DND-41 (cell line): ENCODE measurements around the gene KMT5C.

Source experiments
- ATAC-seq: fragments of 200-7000 bp; cut with Tn5 transposase; 3 replicates; pipeline ENCODE4 v1.9.1; 2021; ENCODE audit warnings: low read depth; ENCODE audit not compliant: insufficient read depth
- DNase-seq: peaks from one replicate; pipeline ENCODE4 v3.0.0-alpha.2; 2020
- H2AFZ ChIP-seq: 2 replicates; pipeline ENCODE4 v1.6.0; 2012; ENCODE audit warnings: low read depth, low read length
- H3K27ac ChIP-seq: 2 replicates; pipeline ENCODE4 v1.5.1; 2012; ENCODE audit warnings: low read length, inconsistent platforms
- H3K27me3 ChIP-seq: fragments of 200-600 bp; sonication (generic); 2 replicates; pipeline ENCODE4 v1.6.0; 2012; ENCODE audit warnings: low read length, mild to moderate bottlenecking, inconsistent platforms; ENCODE audit not compliant: insufficient read depth, poor library complexity
- H3K36me3 ChIP-seq: 2 replicates; pipeline ENCODE4 v1.5.1; 2012; ENCODE audit warnings: low read length, inconsistent platforms; ENCODE audit not compliant: insufficient read depth
- H3K4me1 ChIP-seq: 2 replicates; pipeline ENCODE4 v1.5.1; 2012; ENCODE audit warnings: mild to moderate bottlenecking, low read length; ENCODE audit not compliant: insufficient read depth
- H3K4me2 ChIP-seq: 2 replicates; pipeline ENCODE4 v1.6.0; 2012; ENCODE audit warnings: mild to moderate bottlenecking, moderate library complexity, low read length, inconsistent platforms; ENCODE audit not compliant: insufficient read depth
- H3K4me3 ChIP-seq, 2 experiments: fragments of 200-600 bp in 1 of 2; shearing (Covaris generic) in 1 of 2; 2 replicates each; pipeline ENCODE4 v1.5.1; 2012 to 2016; ENCODE audit warnings: inconsistent platforms in 2 of 2, low read length in 2 of 2, mild to moderate bottlenecking in 2 of 2, low read depth in 1 of 2, moderate library complexity in 1 of 2
- H3K79me2 ChIP-seq: 2 replicates; pipeline ENCODE4 v1.6.0; 2012; ENCODE audit warnings: low read length, inconsistent platforms; ENCODE audit not compliant: insufficient read depth
- H3K9ac ChIP-seq: 2 replicates; pipeline ENCODE4 v1.6.0; 2012; ENCODE audit warnings: low read depth, mild to moderate bottlenecking, inconsistent platforms, low read length, moderate library complexity
- H3K9me3 ChIP-seq: 2 replicates; pipeline ENCODE4 v1.5.1; 2012; ENCODE audit warnings: low read length, moderate library complexity, mild to moderate bottlenecking, inconsistent platforms; ENCODE audit not compliant: insufficient read depth, severe bottlenecking
- H4K20me1 ChIP-seq: 2 replicates; pipeline ENCODE4 v1.6.0; 2012; ENCODE audit warnings: low read length; ENCODE audit not compliant: insufficient read depth
- EZH2 ChIP-seq: IDR thresholded peaks from 3 replicates; pipeline ENCODE4 v1.6.1; 2012; ENCODE audit warnings: borderline replicate concordance, low read depth, mild to moderate bottlenecking, moderate library complexity, low read length, inconsistent platforms; ENCODE audit not compliant: severe bottlenecking
- TF ChIP-seq, protein P1 (sequence below): IDR thresholded peaks from 2 replicates; pipeline ENCODE4 v1.5.1; 2012; ENCODE audit warnings: borderline replicate concordance, low read length, moderate library complexity, mild to moderate bottlenecking; ENCODE audit not compliant: poor library complexity, severe bottlenecking; ENCODE audit errors: extremely low read depth

Gene KMT5C

DNA sequence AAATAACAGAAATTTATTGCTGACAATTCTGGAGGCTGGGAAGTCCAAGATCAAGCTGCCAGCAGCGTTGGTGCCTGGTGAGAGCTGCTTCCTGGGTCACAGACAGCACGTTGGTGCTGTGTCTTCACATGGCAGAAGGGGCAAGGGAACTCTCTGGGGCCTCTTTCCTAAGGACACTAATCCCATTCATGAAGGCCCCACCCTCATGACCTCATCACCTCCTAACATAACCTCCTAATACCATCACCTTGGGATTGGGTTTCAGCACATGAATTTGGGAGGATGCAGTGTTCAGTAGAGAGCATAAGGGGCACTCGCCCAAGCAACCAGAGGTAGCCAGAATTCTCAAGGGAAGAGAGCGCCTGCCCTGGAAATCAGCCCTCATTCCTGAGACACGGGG is 30.2 kb upstream of the KMT5C start:
- ATAC-seq = no peak
- Histone ChIP-seq H3K27me3 (no peaks in the 10 kb centered on the region), H3K79me2 (no peaks in the 10 kb centered on the region), H3K4me1 (no peaks in the 10 kb centered on the region), H4K20me1 (no peaks in the 10 kb centered on the region), H3K36me3 (peaks cover 25% of the 10 kb centered on the region), H3K27ac (no peak overlapping the region), H2AFZ (no peak overlapping the region), H3K4me2 (no peak overlapping the region), H3K9me3 (no peaks in the 10 kb centered on the region), H3K4me3 (no peak overlapping the region), H3K9ac (no peak overlapping the region)
- TF ChIP-seq, protein P1, sequence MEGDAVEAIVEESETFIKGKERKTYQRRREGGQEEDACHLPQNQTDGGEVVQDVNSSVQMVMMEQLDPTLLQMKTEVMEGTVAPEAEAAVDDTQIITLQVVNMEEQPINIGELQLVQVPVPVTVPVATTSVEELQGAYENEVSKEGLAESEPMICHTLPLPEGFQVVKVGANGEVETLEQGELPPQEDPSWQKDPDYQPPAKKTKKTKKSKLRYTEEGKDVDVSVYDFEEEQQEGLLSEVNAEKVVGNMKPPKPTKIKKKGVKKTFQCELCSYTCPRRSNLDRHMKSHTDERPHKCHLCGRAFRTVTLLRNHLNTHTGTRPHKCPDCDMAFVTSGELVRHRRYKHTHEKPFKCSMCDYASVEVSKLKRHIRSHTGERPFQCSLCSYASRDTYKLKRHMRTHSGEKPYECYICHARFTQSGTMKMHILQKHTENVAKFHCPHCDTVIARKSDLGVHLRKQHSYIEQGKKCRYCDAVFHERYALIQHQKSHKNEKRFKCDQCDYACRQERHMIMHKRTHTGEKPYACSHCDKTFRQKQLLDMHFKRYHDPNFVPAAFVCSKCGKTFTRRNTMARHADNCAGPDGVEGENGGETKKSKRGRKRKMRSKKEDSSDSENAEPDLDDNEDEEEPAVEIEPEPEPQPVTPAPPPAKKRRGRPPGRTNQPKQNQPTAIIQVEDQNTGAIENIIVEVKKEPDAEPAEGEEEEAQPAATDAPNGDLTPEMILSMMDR = no peak
- TF ChIP-seq EZH2 = no peak
- DNase-seq = no peak

DNA sequence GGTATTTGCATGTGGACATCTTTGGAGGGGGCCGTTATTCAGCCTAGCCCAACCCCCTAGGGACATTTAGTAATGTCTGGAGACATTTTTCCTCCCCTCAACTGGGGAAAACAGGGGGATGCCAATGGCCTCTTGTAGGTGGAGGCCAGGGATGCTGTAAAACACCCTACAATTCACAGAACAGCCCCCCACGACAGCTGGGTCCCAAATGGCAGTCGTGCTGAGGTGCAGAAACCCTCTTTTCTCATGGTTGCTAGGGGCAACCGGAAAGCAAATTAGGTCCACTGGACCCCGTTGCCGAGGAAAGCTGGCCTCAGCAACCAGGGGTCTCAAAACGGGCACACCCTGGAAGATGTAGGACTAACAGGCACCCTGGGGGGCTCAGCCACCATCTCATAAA is 29.2 kb upstream of the KMT5C start:
- Histone ChIP-seq H3K27ac (no peak overlapping the region), H2AFZ (no peak overlapping the region), H3K27me3 (no peaks in the 10 kb centered on the region), H3K9me3 (no peaks in the 10 kb centered on the region), H3K79me2 (no peaks in the 10 kb centered on the region), H3K4me3 (no peak overlapping the region), H3K36me3 (peaks cover 25% of the 10 kb centered on the region), H4K20me1 (no peaks in the 10 kb centered on the region), H3K9ac (no peak overlapping the region), H3K4me1 (no peaks in the 10 kb centered on the region), H3K4me2 (no peak overlapping the region)
- no peak for ATAC-seq
- DNase-seq = no peak
- TF ChIP-seq EZH2 = no peak
- TF ChIP-seq, protein P1 = no peak

DNA sequence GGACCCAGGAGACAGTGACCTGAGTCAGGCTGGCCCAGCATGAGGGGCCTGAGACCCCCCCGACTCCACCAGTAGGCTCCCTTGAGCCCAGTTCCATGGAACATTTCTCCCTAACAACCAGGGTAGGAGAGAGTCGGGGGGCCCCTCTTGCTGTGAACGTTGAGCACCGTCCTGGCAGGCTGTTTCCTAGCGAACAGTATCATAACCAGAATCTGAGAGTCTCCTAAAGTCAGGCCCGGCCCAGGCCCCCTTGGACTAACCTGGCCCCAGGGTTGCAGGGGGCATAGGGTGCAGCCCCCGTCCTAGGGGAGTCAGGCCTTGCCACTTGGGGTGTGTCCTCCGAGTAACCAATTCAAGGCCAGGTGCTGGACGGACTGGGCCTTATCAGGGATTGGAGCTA is 28.3 kb upstream of the KMT5C start:
- ATAC-seq = no peak
- no peak overlapping the region for H3K4me2 ChIP-seq
- no peak overlapping the region for H3K9ac ChIP-seq
- no peaks in the 10 kb centered on the region for H3K79me2 ChIP-seq
- H3K9me3 ChIP-seq = no peaks in the 10 kb centered on the region
- no peak overlapping the region for H3K4me3 ChIP-seq
- TF ChIP-seq EZH2 = no peak
- TF ChIP-seq, protein P1 = no peak
- no peaks in the 10 kb centered on the region for H3K4me1 ChIP-seq
- H3K27me3 ChIP-seq = no peaks in the 10 kb centered on the region
- H2AFZ ChIP-seq = no peak overlapping the region
- no peak overlapping the region for H3K27ac ChIP-seq
- DNase-seq = no peak
- H4K20me1 ChIP-seq = no peaks in the 10 kb centered on the region
- peaks cover 16% of the 10 kb centered on the region for H3K36me3 ChIP-seq

DNA sequence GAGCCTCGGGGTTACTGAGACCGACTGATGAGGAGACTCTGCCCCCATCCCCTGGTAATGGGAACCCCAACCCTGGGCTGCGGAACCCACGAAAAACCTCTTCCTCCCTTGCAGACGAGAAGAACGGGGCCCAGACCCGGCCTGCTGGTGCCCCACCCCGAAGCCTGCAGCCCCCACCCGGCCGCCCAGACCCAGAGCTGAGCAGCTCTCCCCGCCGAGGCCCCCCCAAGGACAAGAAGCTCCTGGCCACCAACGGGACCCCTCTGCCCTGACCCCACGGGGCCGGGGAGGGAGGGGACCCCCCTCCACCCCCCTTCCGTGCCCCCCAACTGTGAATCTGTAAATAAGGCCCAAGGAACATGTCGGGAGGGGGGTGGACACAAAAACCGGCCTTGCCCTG is 27.9 kb upstream of the KMT5C start:
- DNase-seq (no peak), ATAC-seq (no peak)
- no peak overlapping the region for H3K4me3 ChIP-seq
- no peaks in the 10 kb centered on the region for H3K79me2 ChIP-seq
- H3K4me2 ChIP-seq = no peak overlapping the region
- H3K27ac ChIP-seq = no peak overlapping the region
- H3K27me3 ChIP-seq = no peaks in the 10 kb centered on the region
- H3K4me1 ChIP-seq = no peaks in the 10 kb centered on the region
- H2AFZ ChIP-seq = no peak overlapping the region
- TF ChIP-seq, protein P1 = no peak
- TF ChIP-seq EZH2 = no peak
- H3K9me3 ChIP-seq = no peaks in the 10 kb centered on the region
- no peaks in the 10 kb centered on the region for H4K20me1 ChIP-seq
- peaks cover 12% of the 10 kb centered on the region for H3K36me3 ChIP-seq
- no peak overlapping the region for H3K9ac ChIP-seq
